DND-41 (cell line): ENCODE results near the gene GNRH2.

Source experiments
- CTCF ChIP-seq: IDR thresholded peaks from 2 replicates; pipeline ENCODE4 v1.5.1; 2012; ENCODE audit warnings: borderline replicate concordance, low read length, moderate library complexity, mild to moderate bottlenecking; ENCODE audit not compliant: poor library complexity, severe bottlenecking; ENCODE audit errors: extremely low read depth
- EZH2 ChIP-seq: IDR thresholded peaks from 3 replicates; pipeline ENCODE4 v1.6.1; 2012; ENCODE audit warnings: borderline replicate concordance, low read depth, mild to moderate bottlenecking, moderate library complexity, low read length, inconsistent platforms; ENCODE audit not compliant: severe bottlenecking

DNA sequence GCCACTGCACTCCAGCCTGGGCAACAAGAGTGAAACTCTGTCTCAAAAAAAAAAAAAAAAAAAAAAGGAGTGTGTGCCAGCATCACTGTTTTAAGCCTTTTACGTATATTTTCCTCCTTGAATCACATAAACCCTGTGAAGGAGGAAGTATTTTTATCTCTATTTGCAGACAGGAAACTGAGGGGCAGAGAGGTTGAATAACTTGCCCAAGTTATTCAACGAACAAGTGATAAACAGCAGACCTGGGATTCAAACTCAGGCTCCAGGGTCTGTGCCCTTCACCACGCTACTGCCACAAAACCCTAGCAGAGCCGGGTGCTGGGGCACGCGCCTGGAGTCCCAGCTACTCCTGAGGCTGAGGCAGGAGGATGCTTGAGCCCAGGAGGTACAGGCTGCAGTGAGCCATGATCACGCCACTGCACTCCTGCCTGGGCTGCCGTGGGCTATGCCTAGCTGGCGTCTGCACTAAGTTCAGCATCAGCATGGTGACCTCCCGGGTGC is 50.5 kb downstream of the GNRH2 start:
- TF ChIP-seq CTCF (no peak), EZH2 (no peak)
